AG10803 (cell line): ENCODE data around the gene SHKBP1.

Experiments
- DNase-seq: peaks from one replicate; pipeline ENCODE4 v3.0.0; 2010; ENCODE audit warnings: low read depth
- H3K4me3 ChIP-seq: 2 replicates; pipeline ENCODE4 v1.5.1; 2011; ENCODE audit warnings: mild to moderate bottlenecking, low read length, control low read depth
- TF ChIP-seq, protein P1 (sequence below): conservative IDR thresholded peaks from 2 replicates; pipeline ENCODE4 v1.5.1; 2011; ENCODE audit warnings: mild to moderate bottlenecking, low read length, control low read depth, inconsistent platforms

The SHKBP1 gene

DNA sequence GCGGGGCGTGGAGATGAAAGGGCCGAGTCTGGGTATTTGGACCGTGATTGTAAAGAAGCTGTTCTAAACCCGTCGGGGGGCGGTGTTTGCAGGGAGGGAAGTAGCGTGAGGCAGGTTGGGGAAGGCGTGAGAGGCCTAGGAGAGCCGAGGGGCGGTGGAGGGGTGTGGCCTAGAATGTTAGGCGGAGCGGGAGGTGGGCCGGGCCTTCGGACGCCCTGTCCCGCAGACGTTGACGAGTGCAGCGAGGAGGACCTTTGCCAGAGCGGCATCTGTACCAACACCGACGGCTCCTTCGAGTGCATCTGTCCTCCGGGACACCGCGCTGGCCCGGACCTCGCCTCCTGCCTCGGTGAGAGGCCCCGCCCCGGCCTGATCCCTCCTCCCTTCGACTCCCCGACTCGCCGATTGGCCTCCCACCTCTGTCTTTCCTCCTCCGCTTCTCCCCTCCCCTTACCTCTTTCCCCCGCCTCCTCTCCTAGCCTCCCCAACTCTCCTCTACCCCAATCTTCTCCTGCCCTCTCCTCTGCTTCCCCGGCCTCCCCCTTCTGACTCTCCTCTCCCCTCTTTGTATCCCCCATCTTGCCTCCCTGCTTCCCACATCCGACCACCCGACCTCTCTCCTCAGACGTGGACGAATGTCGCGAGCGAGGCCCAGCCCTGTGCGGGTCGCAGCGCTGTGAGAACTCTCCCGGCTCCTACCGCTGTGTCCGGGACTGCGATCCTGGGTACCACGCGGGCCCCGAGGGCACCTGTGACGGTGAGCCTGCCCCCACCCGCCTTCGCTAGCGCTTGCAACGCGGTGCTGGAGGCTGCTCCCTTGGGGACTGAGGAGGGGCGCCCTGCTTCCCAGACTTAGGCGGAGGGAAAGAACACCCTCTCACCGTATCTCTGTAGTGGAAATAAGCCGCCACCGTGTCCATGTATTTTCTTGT lies 37.3 kb downstream of the SHKBP1 start:
- TF ChIP-seq, protein P1, sequence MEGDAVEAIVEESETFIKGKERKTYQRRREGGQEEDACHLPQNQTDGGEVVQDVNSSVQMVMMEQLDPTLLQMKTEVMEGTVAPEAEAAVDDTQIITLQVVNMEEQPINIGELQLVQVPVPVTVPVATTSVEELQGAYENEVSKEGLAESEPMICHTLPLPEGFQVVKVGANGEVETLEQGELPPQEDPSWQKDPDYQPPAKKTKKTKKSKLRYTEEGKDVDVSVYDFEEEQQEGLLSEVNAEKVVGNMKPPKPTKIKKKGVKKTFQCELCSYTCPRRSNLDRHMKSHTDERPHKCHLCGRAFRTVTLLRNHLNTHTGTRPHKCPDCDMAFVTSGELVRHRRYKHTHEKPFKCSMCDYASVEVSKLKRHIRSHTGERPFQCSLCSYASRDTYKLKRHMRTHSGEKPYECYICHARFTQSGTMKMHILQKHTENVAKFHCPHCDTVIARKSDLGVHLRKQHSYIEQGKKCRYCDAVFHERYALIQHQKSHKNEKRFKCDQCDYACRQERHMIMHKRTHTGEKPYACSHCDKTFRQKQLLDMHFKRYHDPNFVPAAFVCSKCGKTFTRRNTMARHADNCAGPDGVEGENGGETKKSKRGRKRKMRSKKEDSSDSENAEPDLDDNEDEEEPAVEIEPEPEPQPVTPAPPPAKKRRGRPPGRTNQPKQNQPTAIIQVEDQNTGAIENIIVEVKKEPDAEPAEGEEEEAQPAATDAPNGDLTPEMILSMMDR = no peak
- DNase-seq = peak; percentile 81
- peak overlapping the region; percentile 87 for H3K4me3 ChIP-seq

DNA sequence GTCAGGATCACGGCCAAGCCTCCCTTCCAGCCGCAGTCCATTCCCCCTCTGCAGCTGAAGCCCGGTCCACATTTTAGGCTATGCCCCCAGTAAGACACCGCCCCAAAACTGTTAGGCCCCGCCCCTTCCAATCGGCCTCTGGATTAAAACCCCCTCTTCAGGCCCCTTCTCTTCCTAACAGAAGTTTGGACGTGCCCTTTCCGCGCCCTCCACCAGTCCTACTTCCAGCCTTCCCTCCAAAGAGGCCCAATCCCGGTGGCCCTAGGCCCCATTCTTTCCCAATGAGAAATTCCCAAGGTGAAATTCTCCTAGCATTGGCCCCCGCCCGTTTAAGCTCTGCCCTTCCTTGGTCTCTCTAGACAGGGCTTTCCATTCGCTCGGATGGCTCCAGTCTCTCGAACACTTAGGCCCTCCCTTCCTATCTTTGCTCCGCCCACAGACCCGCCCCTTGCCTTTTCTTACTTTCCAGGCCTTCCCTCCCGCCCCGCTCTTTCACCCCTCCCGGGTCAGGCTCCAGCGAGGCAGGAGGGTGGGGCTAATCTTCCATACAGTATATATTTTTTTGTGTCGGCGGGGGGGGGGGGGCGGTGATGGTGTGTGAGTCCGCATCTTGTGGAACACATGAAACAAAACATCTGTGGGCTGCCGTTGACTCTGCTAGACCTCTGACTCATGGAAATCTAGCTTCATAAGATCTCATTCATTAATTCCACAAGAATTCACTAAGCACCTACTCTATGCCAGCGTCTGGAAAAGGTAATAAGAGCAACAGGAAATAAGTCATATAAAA lies 38.1 kb downstream of the SHKBP1 start:
- peak; percentile 97 for DNase-seq
- H3K4me3 ChIP-seq = peak overlapping the region; percentile 87
- TF ChIP-seq, protein P1 = peak; percentile 5; the same call in 1 of the 2 replicates

DNA sequence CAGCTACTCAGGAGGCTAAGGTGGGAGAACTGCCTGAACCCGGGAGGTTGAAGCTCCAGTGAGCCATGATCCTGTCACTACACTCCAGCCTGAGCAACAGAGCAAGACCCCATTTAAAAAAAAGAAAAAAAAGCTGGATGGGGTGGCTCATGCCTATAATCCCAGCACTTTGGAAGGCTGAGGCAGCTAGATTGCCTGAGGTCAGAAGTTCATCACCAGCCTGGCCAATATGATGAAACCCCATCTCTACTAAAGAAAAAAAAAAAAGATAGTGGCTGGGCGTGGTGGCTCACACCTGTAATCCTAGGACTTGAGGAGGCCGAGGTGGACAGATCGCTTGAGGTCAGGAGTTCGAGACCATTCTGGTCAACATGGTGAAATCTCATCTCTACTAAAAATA lies 39.5 kb downstream of the SHKBP1 start:
- TF ChIP-seq, protein P1 = no peak
- no peak for DNase-seq
- no peak overlapping the region for H3K4me3 ChIP-seq

DNA sequence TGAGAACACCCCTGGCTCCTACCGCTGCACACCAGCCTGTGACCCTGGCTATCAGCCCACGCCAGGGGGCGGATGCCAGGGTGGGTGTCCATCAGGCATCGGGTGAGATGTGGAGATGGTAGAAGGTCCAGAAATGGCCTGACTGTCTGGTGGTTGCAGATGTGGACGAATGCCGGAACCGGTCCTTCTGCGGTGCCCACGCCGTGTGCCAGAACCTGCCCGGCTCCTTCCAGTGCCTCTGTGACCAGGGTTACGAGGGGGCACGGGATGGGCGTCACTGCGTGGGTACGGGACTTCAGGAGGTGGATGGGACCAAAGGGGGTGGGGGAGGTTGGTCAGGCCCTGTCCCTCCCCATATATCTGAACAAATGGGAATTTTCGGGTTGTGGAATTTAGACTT lies 40.3 kb downstream of the SHKBP1 start:
- DNase-seq = no peak
- TF ChIP-seq, protein P1 = no peak
- no peak overlapping the region for H3K4me3 ChIP-seq

DNA sequence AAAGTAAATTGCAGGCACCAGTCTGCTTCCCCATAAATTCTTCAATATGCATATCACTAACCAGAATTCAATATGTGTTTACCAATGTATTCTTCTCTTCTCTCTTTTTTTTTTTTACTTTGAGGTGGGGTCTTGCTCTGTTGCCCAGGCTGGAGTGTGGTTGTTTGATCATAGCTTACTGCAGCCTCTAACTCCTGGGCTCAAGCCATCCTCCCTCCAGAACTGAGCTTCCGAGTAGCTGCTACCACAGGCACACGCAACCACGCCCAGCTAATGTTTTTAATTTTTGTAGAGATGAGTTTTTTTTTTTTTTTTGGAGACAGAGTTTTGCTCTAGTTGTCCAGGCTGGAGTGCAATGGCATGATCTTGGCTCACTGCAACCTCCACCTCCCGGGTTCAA lies 41.3 kb downstream of the SHKBP1 start:
- TF ChIP-seq, protein P1 = no peak
- no peak for DNase-seq
- no peak overlapping the region for H3K4me3 ChIP-seq

DNA sequence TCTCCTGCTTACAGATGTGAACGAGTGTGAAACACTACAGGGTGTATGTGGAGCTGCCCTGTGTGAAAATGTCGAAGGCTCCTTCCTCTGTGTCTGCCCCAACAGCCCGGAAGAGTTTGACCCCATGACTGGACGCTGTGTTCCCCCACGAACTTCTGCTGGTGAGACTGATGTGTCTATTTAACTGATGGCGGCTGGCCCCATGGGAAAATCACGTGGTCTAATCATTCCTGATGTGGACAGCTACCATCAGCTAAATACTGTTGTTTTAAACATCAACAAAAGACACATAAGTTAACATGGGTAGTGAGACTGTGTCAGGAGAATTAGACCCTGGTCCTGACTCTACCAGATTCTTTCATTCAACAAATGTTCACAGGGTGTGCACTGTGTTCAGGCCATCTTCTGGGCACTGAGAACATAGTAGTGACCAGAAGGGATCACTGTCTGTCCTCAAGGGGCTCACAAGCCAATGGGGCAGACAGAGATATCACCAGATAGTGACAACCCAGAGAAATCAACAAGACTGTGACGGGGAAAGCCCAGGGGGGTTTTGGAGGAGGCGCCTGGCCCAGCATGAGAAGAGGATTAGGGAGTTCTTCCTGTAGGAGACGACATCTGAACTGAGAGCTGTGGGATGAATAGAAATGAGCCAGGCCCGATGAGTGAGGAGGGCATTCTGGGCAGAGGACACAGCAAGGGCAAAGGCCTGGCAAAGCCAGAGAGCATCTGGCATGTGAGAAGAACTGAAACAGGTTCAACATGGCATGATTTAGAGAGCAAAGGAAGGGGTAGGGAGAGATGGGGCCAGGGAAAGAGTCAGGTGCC lies 42.9 kb downstream of the SHKBP1 start:
- TF ChIP-seq, protein P1 = no peak
- DNase-seq = no peak
- no peak overlapping the region for H3K4me3 ChIP-seq
